Heart right ventricle (tissue), 16 donors: ENCODE measurements around the gene CEACAM19. TPM values are rescaled to one million over a fixed set of nuclear protein-coding genes. Genes with fewer than 3 reads are reported as not detected.

Experiments used
- ATAC-seq, 8 donors: fragments of 200-7000 bp; cut with Tn5 transposase; one replicate each; pipeline ENCODE4 v1.9.1; 2020; ENCODE audit warnings: mild to moderate bottlenecking in 8 of 8, moderate library complexity in 8 of 8, moderate number of reproducible peaks in 1 of 8
- DNase-seq, 2 donors: peaks; one replicate each; pipeline ENCODE4 v3.0.0-alpha.2; 2020
- H3K27ac ChIP-seq, 10 donors: fragments of 200-600 bp; sonication (generic) in 2 of 10; one replicate each; pipeline versions ENCODE4 v1.5.0 to v1.8.0; 2020 to 2022; ENCODE audit warnings: mild to moderate bottlenecking in 3 of 10
- H3K27me3 ChIP-seq, 7 donors: fragments of 200-600 bp; one replicate each; pipeline ENCODE4 v1.8.0; 2021 to 2022; ENCODE audit warnings: mild to moderate bottlenecking in 2 of 7
- H3K36me3 ChIP-seq, 9 donors: fragments of 200-600 bp; sonication (generic) in 1 of 9; one replicate each; pipeline versions ENCODE4 v1.5.0 to v1.8.0; 2020 to 2022; ENCODE audit warnings: mild to moderate bottlenecking in 2 of 9
- H3K4me1 ChIP-seq, 9 donors: fragments of 200-600 bp; sonication (generic) in 1 of 9; one replicate each; pipeline versions ENCODE4 v1.5.0 to v1.8.0; 2020 to 2022; ENCODE audit warnings: mild to moderate bottlenecking in 4 of 9
- H3K4me3 ChIP-seq, 10 donors: fragments of 200-600 bp; sonication (generic) in 2 of 10; one replicate each; pipeline versions ENCODE4 v1.5.0 to v1.8.0; 2020 to 2022; ENCODE audit warnings: mild to moderate bottlenecking in 7 of 10, moderate library complexity in 2 of 10
- H3K9me3 ChIP-seq, 11 donors: fragments of 200-600 bp in 10 of 11; sonication (generic) in 2 of 11; one replicate each; pipeline versions ENCODE4 v1.5.0 to v1.8.0; 2013 to 2022; ENCODE audit warnings: mild to moderate bottlenecking in 2 of 11, control low read depth in 1 of 11, moderate library complexity in 1 of 11
- CTCF ChIP-seq, 9 donors: fragments of 200-600 bp; sonication (generic) in 2 of 9; IDR thresholded peaks; one replicate each; pipeline versions ENCODE4 v1.5.0 to v1.8.0; 2021 to 2022; ENCODE audit warnings: antibody characterized with exemption in 9 of 9, mild to moderate bottlenecking in 5 of 9, moderate library complexity in 1 of 9
- WGBS, 2 donors: extraction: QIAGEN DNeasy Blood & Tissue Kit; methylation state at CpG; one replicate each; pipeline ENCODE4 v1.1.7; 2013; ENCODE audit warnings: inconsistent platforms in 1 of 2; 5-methylcytosine and 5-hydroxymethylcytosine counted together
- intact Hi-C, 10 donors: fragments of 100-400 bp; cut with DNase I; formaldehyde crosslinking; loops; one replicate each; pipeline versions ENCODE4 v1.11.1 to v1.14.2; 2022
- polyA plus RNA-seq, 2 donors: library from polyadenylated mRNA; stranded (reverse); fragments of 200-250 nt; gene quantifications; one replicate each; pipeline ENCODE4 v1.2.3, GENCODE V29; 2013
- total RNA-seq, 10 donors: library from RNA; stranded (reverse); fragmentation: NEBNext Ultra II Directional in 3 of 10; extraction: Animal tissue kit (Norgen Biotek cat#: 25700) in 3 of 10; gene quantifications; one replicate each; pipeline versions ENCODE4 v1.2.1 to v1.2.4, GENCODE V29; 2021 to 2023
- donor health status: Arrhythmogenic right ventricular cardiomyopathy.
- donor health status: ischemic (EF 13 %, LVEDD 7.1; RV severe dilation, severe dysfunction).
- donor health status: healthy with polysubstance abuse.
- donor health status: DM: no; HTN: yes; CAD: no.
- donor health status: DM: no; HTN: no; CAD: no.
- donor health status: ischemic (EF 25% LVEDD 6.9; RV normal size, moderate dysfunction).
- donor health status: ischemic (EF 25% LVEDD 5.7; RV mildly dilated, moderate dysfunction).
- donor health status: healthy.
- donor health status: DM: yes; HTN: yes; CAD: no.
- donor health status: Ischemic cardiomyopathy.
- donor health status: ischemic (EF 35%, LVEDD 5.7; RV mildly dilated, moderate dysfunction).
- donor health status: nonischemic (EF 11% LVEDD 7.7; RV severe dilation, severe dysfunction).
- donor health status: DM: yes; HTN: yes; CAD: no.
- donor health status: PGD.
- donor health status: ischemic (EF 29% LVEDD 5.4; RV normal size, mild dysfunction).
- donor health status: nonischemic (EF 23%, LVEDD 6.1; RV moderate dilation, normal function).

The CEACAM19 gene
- total and polyA plus RNA-seq, 12 donors: 3.3 to 36.8 (median 5.5) TPM

GRCh38 chr19:44701228-44701627 lies 29.9 kb downstream of the CEACAM19 start:
- ATAC-seq: no peak
- DNase-seq: no peak
- Histone ChIP-seq H3K4me1 (no peaks in the 10 kb centered on the region), H3K27me3 (peaks cover 0 to 4% (median 0%) of the 10 kb centered on the region in 7 donors), H3K27ac (no peak overlapping the region), H3K36me3 (no peaks in the 10 kb centered on the region), H3K9me3 (no peaks in the 10 kb centered on the region), H3K4me3 (no peak overlapping the region)
- TF ChIP-seq CTCF (IDR thresholded peaks at IDR 0.05): no peak
- intact Hi-C loops: no loop called here
- 86 to 89% methylated on average over 15 of the region's 15 CpGs for WGBS, 2 donors

- ATAC-seq (no peak), DNase-seq (no peak)
- Histone ChIP-seq H3K27me3 (peaks cover 0 to 3% (median 0%) of the 10 kb centered on the region in 7 donors), H3K27ac (no peak overlapping the region), H3K9me3 (no peaks in the 10 kb centered on the region), H3K4me1 (no peaks in the 10 kb centered on the region), H3K36me3 (no peaks in the 10 kb centered on the region), H3K4me3 (no peak overlapping the region)
- intact Hi-C loops: no loop called here
- TF ChIP-seq CTCF (IDR thresholded peaks at IDR 0.05): no peak
- 85 to 86% methylated on average over 17 of the region's 17 CpGs for WGBS, 2 donors
Observed at GRCh38 chr19:44702551-44703176, 31.4 kb downstream of the CEACAM19 start.

- Histone ChIP-seq H3K4me3 (no peak overlapping the region), H3K9me3 (no peaks in the 10 kb centered on the region), H3K27ac (no peak overlapping the region), H3K36me3 (no peaks in the 10 kb centered on the region), H3K27me3 (no peaks in the 10 kb centered on the region), H3K4me1 (no peaks in the 10 kb centered on the region)
- ATAC-seq: no peak
- no peak for TF ChIP-seq CTCF (IDR thresholded peaks at IDR 0.05)
- intact Hi-C loops: no loop called here
- WGBS, 2 donors: 89 to 90% methylated on average over 28 of the region's 28 CpGs
- DNase-seq: no peak
Observed at GRCh38 chr19:44703336-44704078, 32.2 kb downstream of the CEACAM19 start.

GRCh38 chr19:44704982-44705381 lies 33.7 kb downstream of the CEACAM19 start:
- H3K4me1 ChIP-seq: no peaks in the 10 kb centered on the region
- intact Hi-C loops: no loop called here
- no peak overlapping the region for H3K27ac ChIP-seq
- H3K36me3 ChIP-seq: no peaks in the 10 kb centered on the region
- ATAC-seq (no peak), DNase-seq (no peak)
- no peak for TF ChIP-seq CTCF (IDR thresholded peaks at IDR 0.05)
- H3K9me3 ChIP-seq: no peaks in the 10 kb centered on the region
- WGBS, 2 donors: 93 to 98% methylated on average over 1 of the region's 1 CpG
- H3K27me3 ChIP-seq: no peaks in the 10 kb centered on the region
- H3K4me3 ChIP-seq: no peak overlapping the region
